K562 treated with DMSO at 1 percent for 4 hours (cell line): Measurements from ENCODE around the gene BRMS1L. TPM values are rescaled to one million over a fixed set of nuclear protein-coding genes. Genes with fewer than 3 reads are reported as not detected.

Experiments
- total RNA-seq: library from RNA; unstranded; fragments of 300-600 nt; gene quantifications from 2 replicates; pipeline ENCODE4 v1.2.3, GENCODE V29; 2022; ENCODE audit not compliant: insufficient read depth

The BRMS1L gene
- 2.2 and 4.0 TPM in 2 replicates for total RNA-seq

GRCh38 chr14:35826218-35826951, at the start of gene BRMS1L:
TSS of gene BRMS1L (plus strand) at chr14:35826338. CDS start at chr14:35826517, 179 bp downstream.

GRCh38 chr14:35808638-35809563, 17.2 kb upstream of the BRMS1L start, which contains the start of gene RALGAPA1:
TSS of gene RALGAPA1 (minus strand) at chr14:35809295. CDS start at chr14:35808835, 460 bp downstream.

Other genes with a start within 250 kb of the BRMS1L start
- gene RALGAPA1, start 17.0 kb upstream of the BRMS1L start, total RNA-seq, result 5.0 and 5.3 TPM in 2 replicates